ENCODE results near the gene MRAS. TPM values are rescaled to one million over a fixed set of nuclear protein-coding genes. Genes with fewer than 3 reads are reported as not detected.

MRAS gene
- total RNA-seq, 6 donors from 2014 or later = 15.7 to 56.0 (median 34.8) TPM

DNA sequence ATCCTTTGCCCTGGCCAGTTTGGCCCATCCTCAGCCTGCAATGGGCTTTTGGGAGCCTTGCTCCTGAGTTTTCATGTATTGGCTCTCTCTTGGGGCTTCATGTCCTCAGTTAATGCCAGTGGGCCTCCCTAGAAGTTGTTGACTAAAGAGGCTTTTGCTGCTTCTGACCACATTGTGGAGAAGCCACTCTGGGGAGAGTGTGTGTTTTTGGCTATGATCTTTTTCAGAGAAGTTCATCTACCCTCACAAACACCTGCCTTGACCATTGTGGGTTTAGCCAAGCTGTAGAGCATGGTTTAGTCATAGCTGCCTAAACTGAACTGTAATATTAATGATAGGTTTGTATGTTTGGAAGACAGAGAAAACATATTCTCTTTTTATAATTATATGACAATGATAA is 6.0 kb downstream of the MRAS start:
- H3K27ac ChIP-seq = no peak overlapping the region
- H3K9me3 ChIP-seq = no peaks in the 10 kb centered on the region
- H3K36me3 ChIP-seq = peaks cover 0 to 14% (median 0%) of the 10 kb centered on the region in 4 donors
- TF ChIP-seq, protein P1, sequence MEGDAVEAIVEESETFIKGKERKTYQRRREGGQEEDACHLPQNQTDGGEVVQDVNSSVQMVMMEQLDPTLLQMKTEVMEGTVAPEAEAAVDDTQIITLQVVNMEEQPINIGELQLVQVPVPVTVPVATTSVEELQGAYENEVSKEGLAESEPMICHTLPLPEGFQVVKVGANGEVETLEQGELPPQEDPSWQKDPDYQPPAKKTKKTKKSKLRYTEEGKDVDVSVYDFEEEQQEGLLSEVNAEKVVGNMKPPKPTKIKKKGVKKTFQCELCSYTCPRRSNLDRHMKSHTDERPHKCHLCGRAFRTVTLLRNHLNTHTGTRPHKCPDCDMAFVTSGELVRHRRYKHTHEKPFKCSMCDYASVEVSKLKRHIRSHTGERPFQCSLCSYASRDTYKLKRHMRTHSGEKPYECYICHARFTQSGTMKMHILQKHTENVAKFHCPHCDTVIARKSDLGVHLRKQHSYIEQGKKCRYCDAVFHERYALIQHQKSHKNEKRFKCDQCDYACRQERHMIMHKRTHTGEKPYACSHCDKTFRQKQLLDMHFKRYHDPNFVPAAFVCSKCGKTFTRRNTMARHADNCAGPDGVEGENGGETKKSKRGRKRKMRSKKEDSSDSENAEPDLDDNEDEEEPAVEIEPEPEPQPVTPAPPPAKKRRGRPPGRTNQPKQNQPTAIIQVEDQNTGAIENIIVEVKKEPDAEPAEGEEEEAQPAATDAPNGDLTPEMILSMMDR (IDR thresholded peaks at IDR 0.05) = no peak
- TF ChIP-seq POLR2AphosphoS5 (IDR thresholded peaks at IDR 0.05) (no peak), POLR2A (IDR thresholded peaks at IDR 0.05) (no peak)
- no peak overlapping the region for H3K4me3 ChIP-seq
- peaks cover 12 to 32% (median 28%) of the 10 kb centered on the region in 4 donors for H3K4me1 ChIP-seq
- ATAC-seq (ENCODE audit: low FRiP score in 2 of 2) = no peak
- H3K27me3 ChIP-seq = no peaks in the 10 kb centered on the region
- DNase-seq = no peak

DNA sequence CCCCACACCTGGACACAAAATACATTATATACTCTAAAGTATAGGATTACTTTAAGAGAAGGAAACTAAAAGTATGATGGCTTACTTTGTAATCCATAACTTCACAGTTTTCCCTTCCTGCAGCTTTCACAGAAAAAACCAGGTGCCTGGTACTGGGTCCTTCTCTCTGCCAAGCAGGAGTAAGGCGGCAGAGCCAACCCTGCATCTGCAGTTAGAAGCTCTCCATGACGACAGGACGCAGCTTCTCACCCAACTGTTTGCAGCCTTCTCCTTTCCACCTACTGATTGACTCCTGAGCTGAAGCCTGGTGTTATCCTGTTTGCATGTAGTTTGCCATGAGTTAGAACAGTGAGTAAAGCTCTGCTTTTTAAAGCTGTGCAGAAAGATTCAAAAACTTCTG is 6.7 kb downstream of the MRAS start:
- Histone ChIP-seq H3K4me1 (peaks cover 9 to 29% (median 23%) of the 10 kb centered on the region in 4 donors), H3K9me3 (no peaks in the 10 kb centered on the region), H3K27ac (no peak overlapping the region), H3K36me3 (peaks cover 0 to 14% (median 0%) of the 10 kb centered on the region in 4 donors), H3K4me3 (no peak overlapping the region), H3K27me3 (no peaks in the 10 kb centered on the region)
- TF ChIP-seq, protein P1 (IDR thresholded peaks at IDR 0.05) = no peak
- no peak for TF ChIP-seq POLR2A (IDR thresholded peaks at IDR 0.05)
- TF ChIP-seq POLR2AphosphoS5 (IDR thresholded peaks at IDR 0.05) = no peak
- TF ChIP-seq EP300 (IDR thresholded peaks at IDR 0.05) = no peak
- no peak for DNase-seq
- 97 to 100% methylated on average over 3 of the region's 3 CpGs for WGBS, 2 donors
- ATAC-seq (ENCODE audit: low FRiP score in 2 of 2) = no peak

DNA sequence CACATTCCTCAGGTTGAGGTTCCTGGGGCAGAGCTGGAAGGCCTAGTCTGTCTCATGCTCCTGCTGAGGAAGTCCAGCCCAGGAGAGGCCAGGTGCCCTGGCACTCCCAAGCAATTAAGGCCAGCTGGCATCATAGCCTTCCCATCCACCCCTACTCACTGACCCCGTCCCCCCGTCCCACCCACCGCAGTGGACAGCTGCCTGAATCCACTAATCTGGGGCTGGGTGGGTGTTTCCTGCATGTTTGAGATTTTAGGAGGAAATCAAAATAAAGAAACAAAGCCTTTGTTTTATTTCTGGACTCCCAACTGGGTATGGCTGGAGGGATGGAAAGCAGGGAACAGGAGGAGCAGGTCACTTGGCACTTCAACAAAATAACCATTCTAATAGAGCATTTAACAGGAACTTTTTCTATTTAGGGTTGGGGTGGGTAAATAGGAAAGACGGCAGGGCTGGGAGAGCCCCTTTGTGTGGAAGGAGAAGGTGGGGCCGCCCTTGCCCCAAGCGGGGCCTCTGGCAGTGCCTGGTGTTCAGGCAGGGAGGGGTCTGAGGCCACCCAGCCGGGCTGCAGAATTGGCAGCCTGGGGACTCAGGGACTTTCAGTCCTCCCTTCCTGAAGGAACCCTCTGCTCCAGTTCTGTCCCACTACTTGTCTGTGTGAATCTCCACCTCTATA is 8.5 kb downstream of the MRAS start:
- Histone ChIP-seq H3K4me3 (no peak overlapping the region), H3K27ac (peak overlapping the region in 2 of 4 donors; percentile 14 to 64), H3K36me3 (peaks cover 0 to 14% (median 0%) of the 10 kb centered on the region in 4 donors), H3K9me3 (no peaks in the 10 kb centered on the region), H3K27me3 (no peaks in the 10 kb centered on the region), H3K4me1 (peaks cover 0 to 19% (median 5%) of the 10 kb centered on the region in 4 donors)
- WGBS, 2 donors = 50 to 59% methylated on average over 7 of the region's 7 CpGs
- DNase-seq (peak in 1 of 2 donors; percentile 48), ATAC-seq (ENCODE audit: low FRiP score in 2 of 2) (no peak)
- TF ChIP-seq EP300 (IDR thresholded peaks at IDR 0.05) = no peak
- no peak for TF ChIP-seq POLR2A (IDR thresholded peaks at IDR 0.05)
- no peak for TF ChIP-seq POLR2AphosphoS5 (IDR thresholded peaks at IDR 0.05)
- TF ChIP-seq, protein P1 (IDR thresholded peaks at IDR 0.05) = no peak

DNA sequence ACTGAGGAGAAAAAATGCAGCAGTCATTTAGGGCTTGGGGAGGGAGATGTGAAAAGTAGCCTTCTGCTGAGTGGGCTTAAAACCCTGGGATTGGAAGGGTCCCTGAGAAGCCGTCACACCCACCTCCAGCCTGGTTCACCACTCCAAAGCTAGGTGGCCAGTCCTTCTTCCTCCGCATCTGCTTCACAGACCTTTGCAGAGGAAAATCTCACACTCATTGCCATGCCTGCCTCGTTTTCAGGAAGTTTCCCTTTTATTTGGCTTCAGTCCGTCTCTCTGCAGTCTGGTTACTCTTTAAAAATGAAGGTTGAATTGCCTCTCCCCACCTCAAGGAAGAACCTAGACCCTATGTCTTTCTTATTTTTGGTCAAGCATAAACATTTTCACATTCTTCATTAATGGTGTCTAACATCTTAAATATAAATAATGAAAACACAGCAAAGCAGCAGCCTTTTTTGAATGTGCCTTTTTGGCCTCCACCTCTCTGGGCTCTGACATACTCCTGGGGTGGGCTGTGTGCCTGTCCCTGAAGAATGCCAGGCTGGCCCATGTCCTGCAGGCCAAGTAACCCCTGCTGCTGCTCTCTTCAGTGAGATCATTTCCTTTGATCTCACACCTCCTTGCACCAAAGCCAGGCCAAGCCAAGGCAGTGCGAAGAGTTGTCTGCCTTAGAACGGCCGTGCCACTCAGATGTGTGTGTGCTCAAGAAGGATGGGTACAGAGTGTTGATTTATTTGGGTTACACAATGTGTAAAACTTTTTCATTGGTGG is 11.0 kb downstream of the MRAS start:
- Histone ChIP-seq H3K9me3 (no peaks in the 10 kb centered on the region), H3K27ac (peak overlapping the region in 1 of 4 donors; percentile 15), H3K27me3 (no peaks in the 10 kb centered on the region), H3K4me3 (no peak overlapping the region), H3K4me1 (peaks cover 0 to 19% (median 3%) of the 10 kb centered on the region in 4 donors), H3K36me3 (peaks cover 0 to 14% (median 0%) of the 10 kb centered on the region in 4 donors)
- 57 to 77% methylated on average over 7 of the region's 7 CpGs for WGBS, 2 donors
- no peak for DNase-seq
- TF ChIP-seq POLR2AphosphoS5 (IDR thresholded peaks at IDR 0.05) (no peak), POLR2A (IDR thresholded peaks at IDR 0.05) (no peak), EP300 (IDR thresholded peaks at IDR 0.05) (no peak)
- TF ChIP-seq, protein P1 (IDR thresholded peaks at IDR 0.05) = no peak
- no peak for ATAC-seq (ENCODE audit: low FRiP score in 2 of 2)

Data from upper lobe of left lung (tissue), 6 donors.